Mucosa of stomach (tissue), 1 donor: Measurements from ENCODE around the gene IL19.

Experiments used
- H3K27me3 ChIP-seq: one replicate; pipeline ENCODE4 v1.7.0; 2013; ENCODE audit warnings: mild to moderate bottlenecking, low read length; ENCODE audit not compliant: control insufficient read depth, insufficient read depth
- H3K36me3 ChIP-seq: one replicate; pipeline ENCODE4 v1.7.0; 2013; ENCODE audit warnings: low read length; ENCODE audit not compliant: control insufficient read depth, insufficient read depth
- H3K4me1 ChIP-seq: one replicate; pipeline ENCODE4 v1.7.0; 2013; ENCODE audit warnings: mild to moderate bottlenecking, low read length; ENCODE audit not compliant: control insufficient read depth, insufficient read depth
- H3K4me3 ChIP-seq: one replicate; pipeline ENCODE4 v1.7.0; 2013; ENCODE audit warnings: low read length
- H3K9ac ChIP-seq: one replicate; pipeline ENCODE4 v1.7.0; 2013; ENCODE audit warnings: mild to moderate bottlenecking, low read length, moderate library complexity
- H3K9me3 ChIP-seq: one replicate; pipeline ENCODE4 v1.7.0; 2013; ENCODE audit warnings: mild to moderate bottlenecking, low read length, moderate library complexity; ENCODE audit not compliant: control insufficient read depth
- donor health status: Pancreatic carcinoma.

IL19 gene

GRCh38 chr1:206798384-206798996 is 27.9 kb downstream of the IL19 start:
- H3K27me3 ChIP-seq: no peaks in the 10 kb centered on the region
- H3K36me3 ChIP-seq: no peaks in the 10 kb centered on the region
- H3K9me3 ChIP-seq: no peaks in the 10 kb centered on the region
- H3K4me3 ChIP-seq: no peak overlapping the region
- no peaks in the 10 kb centered on the region for H3K4me1 ChIP-seq
- H3K9ac ChIP-seq: no peak overlapping the region

DNA sequence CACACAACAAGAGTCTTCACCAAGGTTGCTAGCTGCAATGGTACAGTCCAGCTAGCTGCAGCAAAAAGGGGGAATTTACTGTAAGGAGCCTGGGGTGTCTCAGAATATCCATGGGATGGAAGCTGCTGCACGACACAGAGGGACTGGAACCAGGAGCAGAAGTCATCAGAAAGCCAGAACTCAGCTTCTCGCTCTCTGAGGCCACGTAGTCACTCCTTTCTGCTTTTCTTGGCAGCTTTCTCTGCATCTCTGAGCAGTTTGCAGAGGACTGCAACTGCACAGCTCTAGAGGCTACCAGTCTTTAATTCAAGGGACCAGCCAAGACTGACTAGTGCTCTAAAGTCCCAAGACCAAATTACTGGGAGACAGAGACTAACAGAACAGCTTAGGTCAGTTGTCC is 28.7 kb downstream of the IL19 start:
- H3K9me3 ChIP-seq: no peaks in the 10 kb centered on the region
- no peak overlapping the region for H3K9ac ChIP-seq
- H3K4me1 ChIP-seq: no peaks in the 10 kb centered on the region
- H3K27me3 ChIP-seq: no peaks in the 10 kb centered on the region
- H3K4me3 ChIP-seq: no peak overlapping the region
- no peaks in the 10 kb centered on the region for H3K36me3 ChIP-seq

- Histone ChIP-seq H3K4me3 (no peak overlapping the region), H3K36me3 (no peaks in the 10 kb centered on the region), H3K9ac (no peak overlapping the region), H3K4me1 (peaks cover 8% of the 10 kb centered on the region), H3K9me3 (no peaks in the 10 kb centered on the region), H3K27me3 (no peaks in the 10 kb centered on the region)
These were observed 29.8 kb downstream of the IL19 start for GRCh38 chr1:206800411-206800810.

- peaks cover 9% of the 10 kb centered on the region for H3K4me1 ChIP-seq
- H3K9me3 ChIP-seq: no peaks in the 10 kb centered on the region
- H3K9ac ChIP-seq: no peak overlapping the region
- no peak overlapping the region for H3K4me3 ChIP-seq
- no peaks in the 10 kb centered on the region for H3K36me3 ChIP-seq
- no peaks in the 10 kb centered on the region for H3K27me3 ChIP-seq
These were observed 30.3 kb downstream of the IL19 start for GRCh38 chr1:206800891-206801290.

DNA sequence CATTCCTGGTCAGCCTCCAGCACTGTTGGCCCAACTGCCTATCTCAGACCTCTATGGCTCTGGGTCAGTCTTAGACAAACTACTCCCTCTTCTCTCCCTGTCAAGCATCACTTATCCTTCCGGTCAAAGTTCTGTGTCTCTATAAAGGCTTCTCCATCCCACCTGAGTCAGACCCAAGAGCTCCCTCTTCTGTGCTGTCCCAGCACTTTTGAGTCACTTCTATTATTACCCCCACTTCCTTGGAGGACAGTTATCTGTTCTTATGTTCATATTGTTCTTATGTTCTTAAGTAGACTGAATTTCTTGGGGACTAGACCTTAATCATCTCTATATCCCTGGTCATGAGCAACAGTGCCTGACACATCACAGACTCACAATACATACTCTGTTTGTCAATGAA is 30.9 kb downstream of the IL19 start:
- H3K36me3 ChIP-seq: no peaks in the 10 kb centered on the region

DNA sequence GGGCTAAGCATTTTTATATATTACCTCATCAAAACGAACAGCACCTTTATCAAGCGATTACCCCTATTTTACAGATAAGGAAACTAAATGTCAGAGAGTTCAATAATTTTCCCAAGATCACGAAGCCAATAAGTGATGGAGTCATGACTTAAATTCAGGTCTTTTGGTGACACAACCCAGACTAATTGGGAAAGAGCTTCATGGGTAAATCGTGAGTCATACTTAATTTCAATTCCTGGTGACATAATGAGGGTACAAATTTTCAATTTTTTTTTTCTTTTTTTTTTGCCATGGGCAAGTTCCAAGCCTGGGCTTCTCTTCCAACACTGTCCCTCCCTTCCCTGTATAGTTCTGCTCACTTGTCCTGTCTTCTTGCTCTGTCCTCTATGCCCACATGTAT is 31.8 kb downstream of the IL19 start:
- H3K9ac ChIP-seq: no peak overlapping the region

More for the DNA sequence above, 30.9 kb downstream of the IL19 start:
- Histone ChIP-seq H3K4me1 (peaks cover 9% of the 10 kb centered on the region), H3K9me3 (no peaks in the 10 kb centered on the region), H3K4me3 (no peak overlapping the region), H3K27me3 (no peaks in the 10 kb centered on the region), H3K9ac (no peak overlapping the region)

DNA sequence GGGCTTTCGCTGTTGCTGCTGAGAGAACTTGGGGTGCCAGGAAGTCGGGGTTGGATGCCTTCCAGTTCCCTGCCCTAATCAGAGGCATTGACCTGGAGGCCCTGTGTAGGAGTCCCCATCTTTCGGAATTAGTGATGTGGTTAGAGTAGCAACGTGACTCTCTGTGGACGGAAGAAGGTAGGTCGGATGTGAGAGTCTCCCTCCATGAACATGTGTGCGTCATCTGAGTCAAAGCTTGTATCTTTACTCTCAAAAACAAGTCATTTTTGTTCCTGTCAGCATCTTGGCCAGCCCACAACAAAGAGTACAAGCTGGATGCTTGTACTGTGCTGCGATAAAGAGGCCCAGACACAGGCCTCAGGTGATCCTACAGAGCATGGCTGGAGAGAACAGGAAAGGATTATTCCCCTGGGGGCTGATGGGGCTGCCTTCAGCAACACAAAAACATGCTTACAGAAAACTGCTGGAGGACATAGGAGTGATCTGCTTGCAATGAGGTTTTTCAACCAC is 32.7 kb downstream of the IL19 start:
- Histone ChIP-seq H3K4me3 (no peak overlapping the region), H3K36me3 (no peaks in the 10 kb centered on the region), H3K27me3 (no peaks in the 10 kb centered on the region), H3K9ac (no peak overlapping the region), H3K9me3 (no peaks in the 10 kb centered on the region), H3K4me1 (peaks cover 9% of the 10 kb centered on the region)

More for the DNA sequence above, 31.8 kb downstream of the IL19 start:
- H3K4me1 ChIP-seq: peaks cover 9% of the 10 kb centered on the region
- no peak overlapping the region for H3K4me3 ChIP-seq
- H3K9me3 ChIP-seq: no peaks in the 10 kb centered on the region
- no peaks in the 10 kb centered on the region for H3K36me3 ChIP-seq
- H3K27me3 ChIP-seq: no peaks in the 10 kb centered on the region

DNA sequence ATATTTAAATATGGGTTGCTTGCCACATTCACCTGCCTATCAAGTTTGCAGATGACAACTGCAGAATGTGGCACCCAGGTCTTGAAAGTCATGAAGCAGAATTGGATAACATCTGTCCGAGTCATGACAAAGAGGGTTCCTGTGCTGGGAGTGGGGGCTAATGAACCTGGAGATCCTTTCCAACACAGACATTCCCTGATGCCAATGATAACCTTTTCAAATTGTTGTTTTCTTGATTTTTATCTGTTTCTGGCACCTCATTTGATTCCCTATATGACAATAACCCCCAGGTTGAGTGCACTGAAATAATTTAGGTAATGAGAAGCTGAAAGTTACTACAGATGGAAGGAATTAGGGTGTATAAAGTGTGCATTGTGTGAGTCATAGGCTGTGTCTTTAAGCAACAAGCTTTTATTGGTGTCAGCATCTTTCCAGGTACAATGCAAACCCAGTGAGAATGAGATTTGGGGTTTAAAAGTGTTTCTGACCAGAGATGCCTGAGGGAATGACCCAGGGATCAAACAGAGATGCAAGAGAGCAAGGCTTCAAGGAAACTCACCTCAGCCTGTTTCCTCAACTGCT is 33.7 kb downstream of the IL19 start:
- no peaks in the 10 kb centered on the region for H3K36me3 ChIP-seq
- no peaks in the 10 kb centered on the region for H3K27me3 ChIP-seq
- H3K4me1 ChIP-seq: peaks cover 9% of the 10 kb centered on the region
- H3K4me3 ChIP-seq: no peak overlapping the region
- no peaks in the 10 kb centered on the region for H3K9me3 ChIP-seq
- no peak overlapping the region for H3K9ac ChIP-seq

GRCh38 chr1:206805357-206805756 is 34.8 kb downstream of the IL19 start:
- peaks cover 9% of the 10 kb centered on the region for H3K4me1 ChIP-seq
- no peak overlapping the region for H3K9ac ChIP-seq
- H3K27me3 ChIP-seq: no peaks in the 10 kb centered on the region
- no peak overlapping the region for H3K4me3 ChIP-seq
- H3K9me3 ChIP-seq: no peaks in the 10 kb centered on the region
- H3K36me3 ChIP-seq: no peaks in the 10 kb centered on the region

DNA sequence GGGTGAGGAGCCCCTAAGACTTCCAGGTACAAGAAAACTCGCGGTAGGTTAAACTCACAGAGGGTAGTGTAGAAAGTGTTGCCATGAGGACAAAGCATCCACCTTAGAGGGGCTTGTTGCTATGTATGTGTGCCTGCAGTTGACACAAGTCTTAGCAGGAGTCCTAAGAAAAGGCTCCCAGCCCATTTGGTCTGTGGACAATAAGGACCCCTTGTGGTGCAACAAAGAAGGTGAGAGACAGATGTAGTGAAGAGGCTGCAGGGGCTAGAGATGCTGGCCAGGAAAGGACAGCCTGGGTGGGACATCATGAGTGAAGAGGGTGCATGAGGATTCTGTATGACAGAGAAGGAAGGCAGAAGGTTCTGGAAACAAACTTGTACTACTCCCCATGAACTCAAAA is 38.0 kb downstream of the IL19 start:
- no peaks in the 10 kb centered on the region for H3K36me3 ChIP-seq
- no peaks in the 10 kb centered on the region for H3K9me3 ChIP-seq
- no peak overlapping the region for H3K9ac ChIP-seq
- H3K4me3 ChIP-seq: no peak overlapping the region
- peaks cover 9% of the 10 kb centered on the region for H3K4me1 ChIP-seq
- no peaks in the 10 kb centered on the region for H3K27me3 ChIP-seq

DNA sequence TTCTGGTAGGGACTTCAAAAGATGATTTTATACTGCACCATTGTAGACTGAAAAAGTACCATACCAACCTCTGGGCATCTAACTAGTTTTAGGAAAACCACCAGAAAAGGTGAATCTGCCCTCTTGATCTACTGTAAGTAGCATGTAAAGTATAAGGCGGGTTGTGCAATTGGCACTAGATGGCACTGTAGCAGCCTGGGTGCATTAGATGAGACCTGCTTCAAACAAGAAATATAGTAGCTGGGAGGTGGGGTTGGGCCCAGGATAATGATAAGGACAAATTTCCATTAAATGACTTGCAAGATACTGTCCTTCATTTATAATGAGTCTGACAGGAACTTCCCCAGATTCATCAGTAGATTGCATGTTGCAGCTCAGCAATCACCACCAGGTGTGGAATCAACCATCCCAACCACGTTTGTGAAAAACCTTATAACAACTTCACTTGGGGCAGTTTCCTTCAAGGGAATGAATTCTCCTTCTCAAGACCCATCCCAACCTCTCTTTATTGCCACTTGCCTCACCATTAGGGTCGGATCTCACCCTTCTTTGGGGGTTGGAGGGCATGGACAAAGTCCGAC is 39.0 kb downstream of the IL19 start:
- Histone ChIP-seq H3K36me3 (no peaks in the 10 kb centered on the region), H3K9ac (no peak overlapping the region), H3K9me3 (no peaks in the 10 kb centered on the region), H3K27me3 (no peaks in the 10 kb centered on the region), H3K4me1 (peaks cover 9% of the 10 kb centered on the region), H3K4me3 (no peak overlapping the region)

- no peaks in the 10 kb centered on the region for H3K27me3 ChIP-seq
These were observed 41.9 kb downstream of the IL19 start for GRCh38 chr1:206812471-206812870.

More at GRCh38 chr1:206812471-206812870, 41.9 kb downstream of the IL19 start:
- no peak overlapping the region for H3K4me3 ChIP-seq
- no peaks in the 10 kb centered on the region for H3K9me3 ChIP-seq
- H3K4me1 ChIP-seq: no peaks in the 10 kb centered on the region
- no peak overlapping the region for H3K9ac ChIP-seq
- no peaks in the 10 kb centered on the region for H3K36me3 ChIP-seq
